ENCODE results near the gene CD44.

DNA sequence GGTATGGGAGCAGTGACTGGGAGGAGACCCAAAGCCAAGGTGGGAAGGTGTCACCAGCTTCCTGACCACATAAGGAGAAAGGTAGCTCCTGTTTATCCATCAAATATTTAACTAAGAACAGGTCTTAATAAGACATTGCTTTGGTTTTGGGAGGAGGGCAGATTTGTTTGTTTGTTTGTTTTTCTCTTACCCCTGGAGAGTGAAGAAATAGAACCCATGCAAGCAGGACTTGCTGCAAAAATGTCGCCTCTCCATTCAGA, 26.2 kb upstream of the CD44 start:
- TF ChIP-seq, protein P1, sequence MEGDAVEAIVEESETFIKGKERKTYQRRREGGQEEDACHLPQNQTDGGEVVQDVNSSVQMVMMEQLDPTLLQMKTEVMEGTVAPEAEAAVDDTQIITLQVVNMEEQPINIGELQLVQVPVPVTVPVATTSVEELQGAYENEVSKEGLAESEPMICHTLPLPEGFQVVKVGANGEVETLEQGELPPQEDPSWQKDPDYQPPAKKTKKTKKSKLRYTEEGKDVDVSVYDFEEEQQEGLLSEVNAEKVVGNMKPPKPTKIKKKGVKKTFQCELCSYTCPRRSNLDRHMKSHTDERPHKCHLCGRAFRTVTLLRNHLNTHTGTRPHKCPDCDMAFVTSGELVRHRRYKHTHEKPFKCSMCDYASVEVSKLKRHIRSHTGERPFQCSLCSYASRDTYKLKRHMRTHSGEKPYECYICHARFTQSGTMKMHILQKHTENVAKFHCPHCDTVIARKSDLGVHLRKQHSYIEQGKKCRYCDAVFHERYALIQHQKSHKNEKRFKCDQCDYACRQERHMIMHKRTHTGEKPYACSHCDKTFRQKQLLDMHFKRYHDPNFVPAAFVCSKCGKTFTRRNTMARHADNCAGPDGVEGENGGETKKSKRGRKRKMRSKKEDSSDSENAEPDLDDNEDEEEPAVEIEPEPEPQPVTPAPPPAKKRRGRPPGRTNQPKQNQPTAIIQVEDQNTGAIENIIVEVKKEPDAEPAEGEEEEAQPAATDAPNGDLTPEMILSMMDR (IDR thresholded peaks at IDR 0.05): no peak
- TF ChIP-seq RFX5 (IDR thresholded peaks at IDR 0.05) (no peak), CHD4 (IDR thresholded peaks at IDR 0.05; ENCODE audit: borderline replicate concordance) (no peak), FOSB (CRISPR knock-in tag; IDR thresholded peaks at IDR 0.05) (no peak), KDM1A (IDR thresholded peaks at IDR 0.05; ENCODE audit: low read depth) (no peak), EHMT2 (IDR thresholded peaks at IDR 0.05; ENCODE audit: low read depth) (no peak), HDAC2 (IDR thresholded peaks at IDR 0.05) (no peak), POLR2A (IDR thresholded peaks at IDR 0.05; ENCODE audit: low read length) (no peak)
- TF ChIP-seq, protein P2, sequence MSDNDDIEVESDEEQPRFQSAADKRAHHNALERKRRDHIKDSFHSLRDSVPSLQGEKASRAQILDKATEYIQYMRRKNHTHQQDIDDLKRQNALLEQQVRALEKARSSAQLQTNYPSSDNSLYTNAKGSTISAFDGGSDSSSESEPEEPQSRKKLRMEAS (IDR thresholded peaks at IDR 0.05): no peak

Data from A549 (cell line).